ENCODE results near the gene KPNA5.

DNA sequence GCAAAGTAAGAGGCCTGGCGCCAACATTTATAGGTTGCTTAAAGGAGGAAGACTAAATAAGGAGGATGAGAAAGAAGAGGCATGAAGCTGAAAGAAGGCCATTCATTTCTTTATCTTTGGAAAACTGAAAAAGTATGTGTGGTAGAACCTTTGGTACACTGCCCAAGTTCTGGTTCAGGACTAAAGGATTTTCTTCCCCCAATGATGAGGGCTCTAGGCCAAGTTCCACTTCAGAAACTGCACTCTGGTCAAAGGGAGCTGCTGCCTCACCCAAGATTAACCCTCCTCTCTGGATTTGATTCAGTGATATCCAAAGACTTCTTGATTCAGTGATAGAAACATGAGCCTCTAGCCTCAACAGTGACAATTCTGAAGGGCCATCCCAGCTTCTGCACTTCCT is 5.0 kb upstream of the KPNA5 start:
- TF ChIP-seq POLR2A (IDR thresholded peaks at IDR 0.05): no peak
- TF ChIP-seq, protein P1, sequence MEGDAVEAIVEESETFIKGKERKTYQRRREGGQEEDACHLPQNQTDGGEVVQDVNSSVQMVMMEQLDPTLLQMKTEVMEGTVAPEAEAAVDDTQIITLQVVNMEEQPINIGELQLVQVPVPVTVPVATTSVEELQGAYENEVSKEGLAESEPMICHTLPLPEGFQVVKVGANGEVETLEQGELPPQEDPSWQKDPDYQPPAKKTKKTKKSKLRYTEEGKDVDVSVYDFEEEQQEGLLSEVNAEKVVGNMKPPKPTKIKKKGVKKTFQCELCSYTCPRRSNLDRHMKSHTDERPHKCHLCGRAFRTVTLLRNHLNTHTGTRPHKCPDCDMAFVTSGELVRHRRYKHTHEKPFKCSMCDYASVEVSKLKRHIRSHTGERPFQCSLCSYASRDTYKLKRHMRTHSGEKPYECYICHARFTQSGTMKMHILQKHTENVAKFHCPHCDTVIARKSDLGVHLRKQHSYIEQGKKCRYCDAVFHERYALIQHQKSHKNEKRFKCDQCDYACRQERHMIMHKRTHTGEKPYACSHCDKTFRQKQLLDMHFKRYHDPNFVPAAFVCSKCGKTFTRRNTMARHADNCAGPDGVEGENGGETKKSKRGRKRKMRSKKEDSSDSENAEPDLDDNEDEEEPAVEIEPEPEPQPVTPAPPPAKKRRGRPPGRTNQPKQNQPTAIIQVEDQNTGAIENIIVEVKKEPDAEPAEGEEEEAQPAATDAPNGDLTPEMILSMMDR (IDR thresholded peaks at IDR 0.05): no peak
